K562 (cell line): ENCODE measurements around the gene HSPA1L. TPM values are rescaled to one million over a fixed set of nuclear protein-coding genes. Genes with fewer than 3 reads are reported as not detected.

ENCODE experiments used
- ARID3A ChIP-seq: IDR thresholded peaks from 2 replicates; pipeline ENCODE4 v1.6.1; 2012; ENCODE audit warnings: low read depth, low read length, improper control_type of control experiment, borderline replicate concordance
- C11orf30 ChIP-seq: fragments of 450-650 bp; IDR thresholded peaks from 2 replicates; pipeline ENCODE4 v1.6.1; 2016; ENCODE audit warnings: low read depth, mild to moderate bottlenecking
- CHD1 ChIP-seq: fragments of 200-600 bp; sonication (generic); IDR thresholded peaks from one replicate; pipeline ENCODE4 v1.6.1; 2012; ENCODE audit warnings: mild to moderate bottlenecking, moderate library complexity, low read length, inconsistent platforms
- CREB1 ChIP-seq, 2 experiments: sonication (generic) in 1 of 2; formaldehyde crosslinking in 1 of 2; IDR thresholded peaks; 2 replicates each; pipeline versions ENCODE4 v1.6.1 to v1.8.0; 2012 to 2022; ENCODE audit warnings: inconsistent platforms in 1 of 2, mild to moderate bottlenecking in 1 of 2, missing genetic modification reagents in 1 of 2, moderate library complexity in 1 of 2
- FOSL1 ChIP-seq: fragments of 200-800 bp; sonication (Bioruptor generic); conservative IDR thresholded peaks from 2 replicates; pipeline ENCODE4 v1.6.1; 2016; ENCODE audit warnings: missing genetic modification characterization, missing compliant biosample characterization
- KDM4B ChIP-seq, 2 experiments: fragments of 450-650 bp in 1 of 2; sonication (generic) in 1 of 2; IDR thresholded peaks; 2 replicates each; pipeline ENCODE4 v1.6.1; 2016 to 2017; ENCODE audit warnings: borderline replicate concordance in 2 of 2, antibody characterized with exemption in 1 of 2, low read depth in 1 of 2, mild to moderate bottlenecking in 1 of 2
- KLF10 ChIP-seq: fragments of 250-450 bp; sonication (Bioruptor Pico); IDR thresholded peaks from 2 replicates; pipeline ENCODE4 v1.6.1; 2021; ENCODE audit warnings: matching md5 sums
- NONO ChIP-seq, 2 experiments: fragments of 200-400 bp in 1 of 2; fragments of 450-650 bp in 1 of 2; formaldehyde crosslinking in 1 of 2; IDR thresholded peaks; 2 replicates each; pipeline ENCODE4 v1.6.1; 2017; ENCODE audit warnings: low read depth in 2 of 2, mild to moderate bottlenecking in 2 of 2, moderate library complexity in 2 of 2, low read length in 1 of 2
- POLR3G ChIP-seq: IDR thresholded peaks from 2 replicates; pipeline ENCODE4 v1.6.1; 2011; ENCODE audit not compliant: insufficient read length, insufficient replicate concordance; ENCODE audit errors: extremely low read depth
- PTBP1 ChIP-seq: fragments of 200-400 bp; formaldehyde crosslinking; IDR thresholded peaks from 2 replicates; pipeline ENCODE4 v1.6.1; 2017; ENCODE audit warnings: low read depth, low read length
- SIN3B ChIP-seq: fragments of 450-650 bp; IDR thresholded peaks from 2 replicates; pipeline ENCODE4 v1.6.1; 2017; ENCODE audit warnings: low read depth, mild to moderate bottlenecking, moderate library complexity
- TEAD1 ChIP-seq, 2 experiments: fragments of 450-650 bp in 1 of 2; sonication (generic) in 1 of 2; formaldehyde crosslinking; IDR thresholded peaks; 2 replicates each; pipeline versions ENCODE4 v1.4.0 to v1.8.0; 2020 to 2022; ENCODE audit warnings: mild to moderate bottlenecking in 2 of 2, missing genetic modification reagents in 1 of 2
- THAP12 ChIP-seq: fragments of 250-450 bp; sonication (Bioruptor Pico); IDR thresholded peaks from 2 replicates; pipeline ENCODE4 v1.9.0; 2021; ENCODE audit warnings: mild to moderate bottlenecking, inconsistent platforms
- THRAP3 ChIP-seq: fragments of 450-650 bp; IDR thresholded peaks from 2 replicates; pipeline ENCODE4 v1.6.1; 2016; ENCODE audit warnings: mild to moderate bottlenecking, inconsistent platforms, borderline replicate concordance
- ZNF140 ChIP-seq: fragments of 250-450 bp; sonication (Bioruptor Pico); IDR thresholded peaks from 2 replicates; pipeline ENCODE4 v1.8.0; 2021; ENCODE audit warnings: moderate library complexity, mild to moderate bottlenecking, inconsistent platforms
- ZNF395 ChIP-seq: fragments of 200-800 bp; sonication (Bioruptor generic); IDR thresholded peaks from 2 replicates; pipeline ENCODE4 v1.6.1; 2017; ENCODE audit warnings: missing genetic modification characterization, missing compliant biosample characterization
- ZSCAN32 ChIP-seq: fragments of 450-650 bp; formaldehyde crosslinking; IDR thresholded peaks from 2 replicates; pipeline ENCODE4 v1.4.0; 2020; ENCODE audit warnings: mild to moderate bottlenecking, moderate library complexity
- polyA plus RNA-seq, 8 experiments: library from polyadenylated mRNA; depleted of rRNA in 4 of 8; stranded (reverse) in 5 of 8; unstranded in 3 of 8; fragments of >200 nt; fragmentation: Nextera tagmentation in 2 of 8; fragmentation: Illumina TruSeq in 1 of 8; extraction: Ambion mirVana in 2 of 8; extraction: Trizol in 1 of 8; gene quantifications; 2 replicates each; pipeline versions ENCODE4 v1.2.1 to v1.2.3, GENCODE V29; 2011 to 2014; ENCODE audit warnings: inconsistent platforms in 1 of 8, missing spikeins in 1 of 8
- total RNA-seq, 7 experiments: library from RNA; depleted of rRNA in 6 of 7; stranded (reverse); fragments of >200 nt in 6 of 7; fragmentation: Illumina TruSeq in 2 of 7; extraction: Trizol in 2 of 7; gene quantifications; 2 replicates each; pipeline versions ENCODE4 v1.2.1 to v1.2.3, GENCODE V29; 2011 to 2021; ENCODE audit warnings: low replicate concordance in 1 of 7
- TF ChIP-seq, protein P1 (sequence below): sonication (generic); formaldehyde crosslinking; IDR thresholded peaks from 2 replicates; pipeline ENCODE4 v1.8.1; 2023; ENCODE audit warnings: mild to moderate bottlenecking, missing genetic modification reagents, moderate library complexity
- TF ChIP-seq, protein P2 (sequence below): sonication (generic); formaldehyde crosslinking; IDR thresholded peaks from 2 replicates; pipeline ENCODE4 v1.9.0; 2022; ENCODE audit warnings: mild to moderate bottlenecking, missing genetic modification reagents

HSPA1L gene
- total and polyA plus RNA-seq, 9 of the 15 experiments (the other 6 are each of a cell fraction or from before 2014, with no cell fraction given) = 0.14 to 2.1 (median 1.3) TPM

- TF ChIP-seq ZNF395 (CRISPR knock-in tag) (no peak), POLR3G (no peak), C11orf30 (no peak), CREB1 (IDR thresholded peaks at IDR 0.05) (no peak), CREB1 (CRISPR knock-in tag; IDR thresholded peaks at IDR 0.05) (no peak; the same call in 1 of the 2 replicates), KDM4B (IDR thresholded peaks at IDR 0.05; ENCODE audit: borderline replicate concordance in 2 of 2, low read depth in 1 of 2) (peak in 1 of 2 experiments; percentile 94; a peak in 2 of 4 replicates), ARID3A (no peak), PTBP1 (no peak), SIN3B (no peak), FOSL1 (no peak), ZNF140 (CRISPR knock-in tag) (no peak), THAP12 (CRISPR knock-in tag) (peak; percentile 68; the same call in 1 of the 2 replicates), THRAP3 (no peak), KLF10 (CRISPR knock-in tag) (peak; percentile 64; the same call in 1 of the 2 replicates), NONO (IDR thresholded peaks at IDR 0.05; ENCODE audit: low read depth in 2 of 2, low read length in 1 of 2) (no peak), TEAD1 (CRISPR knock-in tag; IDR thresholded peaks at IDR 0.05) (peak; percentile 66 to 79; a peak in 3 of 4 replicates), CHD1 (no peak), ZSCAN32 (CRISPR knock-in tag) (peak; percentile 63; the same call in 1 of the 2 replicates)
- TF ChIP-seq, protein P1, sequence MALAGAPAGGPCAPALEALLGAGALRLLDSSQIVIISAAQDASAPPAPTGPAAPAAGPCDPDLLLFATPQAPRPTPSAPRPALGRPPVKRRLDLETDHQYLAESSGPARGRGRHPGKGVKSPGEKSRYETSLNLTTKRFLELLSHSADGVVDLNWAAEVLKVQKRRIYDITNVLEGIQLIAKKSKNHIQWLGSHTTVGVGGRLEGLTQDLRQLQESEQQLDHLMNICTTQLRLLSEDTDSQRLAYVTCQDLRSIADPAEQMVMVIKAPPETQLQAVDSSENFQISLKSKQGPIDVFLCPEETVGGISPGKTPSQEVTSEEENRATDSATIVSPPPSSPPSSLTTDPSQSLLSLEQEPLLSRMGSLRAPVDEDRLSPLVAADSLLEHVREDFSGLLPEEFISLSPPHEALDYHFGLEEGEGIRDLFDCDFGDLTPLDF (CRISPR knock-in tag) = peak; percentile 81; the same call in 1 of the 2 replicates
- TF ChIP-seq, protein P2, sequence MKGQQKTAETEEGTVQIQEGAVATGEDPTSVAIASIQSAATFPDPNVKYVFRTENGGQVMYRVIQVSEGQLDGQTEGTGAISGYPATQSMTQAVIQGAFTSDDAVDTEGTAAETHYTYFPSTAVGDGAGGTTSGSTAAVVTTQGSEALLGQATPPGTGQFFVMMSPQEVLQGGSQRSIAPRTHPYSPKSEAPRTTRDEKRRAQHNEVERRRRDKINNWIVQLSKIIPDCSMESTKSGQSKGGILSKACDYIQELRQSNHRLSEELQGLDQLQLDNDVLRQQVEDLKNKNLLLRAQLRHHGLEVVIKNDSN (CRISPR knock-in tag) = peak; percentile 26; the same call in 1 of the 2 replicates
Observed at GRCh38 chr6:31822036-31822821, 7.1 kb upstream of the HSPA1L start (continued).
